Hematopoietic multipotent progenitor cell treated with erythropoietin and hydrocortisone succinate and interleukin-3 and kit ligand, for 8 days (in vitro differentiated cells): ENCODE data around the gene ECHDC1.
"Not testable (repeated sequence)": the region's sequence is repeated elsewhere in the genome, so short reads cannot be mapped to it uniquely, and the experiment has no call there.

ENCODE experiments used
- DNase-seq: peaks from one replicate; pipeline ENCODE4 v3.0.0-alpha.2; 2015

Gene ECHDC1, protein sequence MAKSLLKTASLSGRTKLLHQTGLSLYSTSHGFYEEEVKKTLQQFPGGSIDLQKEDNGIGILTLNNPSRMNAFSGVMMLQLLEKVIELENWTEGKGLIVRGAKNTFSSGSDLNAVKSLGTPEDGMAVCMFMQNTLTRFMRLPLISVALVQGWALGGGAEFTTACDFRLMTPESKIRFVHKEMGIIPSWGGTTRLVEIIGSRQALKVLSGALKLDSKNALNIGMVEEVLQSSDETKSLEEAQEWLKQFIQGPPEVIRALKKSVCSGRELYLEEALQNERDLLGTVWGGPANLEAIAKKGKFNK

DNA sequence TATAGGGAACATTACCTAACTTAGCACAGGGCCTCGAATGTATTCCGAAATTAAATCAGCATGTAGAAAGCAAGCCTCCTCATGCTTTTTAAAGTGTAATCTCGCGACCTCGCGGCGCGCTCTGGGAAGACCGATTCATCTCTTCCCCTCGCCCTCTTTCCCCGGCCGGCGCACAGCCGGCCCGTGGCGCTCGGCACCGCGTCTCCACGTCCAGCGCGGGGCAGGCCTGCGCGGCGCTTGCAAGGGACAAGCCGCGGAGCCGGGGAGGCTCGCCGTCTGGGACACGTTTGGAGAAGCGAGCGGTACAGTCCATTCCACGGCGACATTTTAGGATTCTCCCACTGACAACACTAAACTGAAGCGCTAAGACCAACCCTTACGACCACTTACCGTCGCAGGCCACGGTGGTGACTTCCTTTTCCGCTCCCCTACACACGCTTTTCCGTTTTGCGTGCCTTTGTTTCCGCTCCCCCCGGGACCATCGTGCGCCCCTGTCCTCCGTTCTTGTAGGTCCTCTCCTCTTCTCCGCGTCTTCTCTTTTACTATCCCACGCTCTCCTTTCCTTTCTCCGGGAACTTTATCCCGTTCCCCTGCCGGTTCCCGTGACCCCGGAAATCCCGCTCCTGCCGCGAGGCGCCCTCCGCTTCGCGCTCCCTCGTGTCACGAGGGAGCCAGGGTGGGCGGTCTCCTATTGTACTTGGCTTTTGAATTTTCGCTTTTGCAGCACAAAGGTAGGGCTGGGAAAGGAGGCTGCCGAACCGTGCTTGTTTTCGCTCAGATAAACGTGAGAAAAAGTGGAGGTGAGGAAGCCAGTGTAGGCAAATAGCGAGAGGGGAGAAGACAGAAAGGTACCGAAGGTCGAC, at the start of gene ECHDC1:
ECHDC1 (minus strand) TSS at position 664 of the 863 bp plus-strand sequence. CDS start 12,581 bp downstream, outside the sequence.
- peak; percentile 85 for DNase-seq

GRCh38 chr6:127392301-127392700, 48.9 kb upstream of the ECHDC1 start:
- DNase-seq: no peak

GRCh38 chr6:127391094-127391953, 47.9 kb upstream of the ECHDC1 start:
- DNase-seq: no peak

- no peak for DNase-seq
Measured at GRCh38 chr6:127389706-127390105, 46.3 kb upstream of the ECHDC1 start.

DNA sequence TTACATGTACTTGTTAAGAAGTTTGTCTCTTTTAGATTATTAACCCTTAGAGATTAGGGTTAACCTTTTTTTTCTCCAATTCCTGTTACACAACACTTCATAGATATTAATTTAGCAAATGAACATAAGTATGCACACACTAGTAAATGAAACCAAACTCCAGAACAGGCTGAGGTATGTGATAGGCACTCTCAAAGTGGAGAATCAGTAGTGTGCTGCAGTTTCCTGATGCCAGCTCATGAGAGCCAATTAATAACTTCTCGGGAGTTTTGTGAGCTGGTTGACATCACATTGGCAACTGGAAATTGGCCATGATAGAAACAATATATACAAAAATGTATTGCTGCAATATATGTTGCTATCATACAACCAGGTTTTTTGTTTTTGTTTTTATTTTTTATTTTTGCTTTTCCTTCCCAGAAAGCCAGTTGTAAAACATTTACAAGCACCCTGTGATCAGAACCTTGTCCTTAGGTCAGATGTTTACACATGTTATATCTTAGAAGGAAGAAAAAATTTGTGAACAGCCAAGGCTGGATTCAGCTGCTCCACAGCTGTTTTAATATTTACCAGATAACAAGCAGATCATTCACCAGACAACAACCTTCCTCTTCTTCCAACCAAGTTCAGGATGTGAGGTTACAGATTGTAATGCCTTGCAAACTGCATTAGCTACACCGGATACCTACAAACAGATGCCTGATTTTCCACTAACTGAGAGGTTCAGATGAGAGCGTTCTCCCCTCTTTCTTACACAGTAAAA, 42.4 kb upstream of the ECHDC1 start:
- DNase-seq: no peak

- DNase-seq: not testable (repeated sequence)
Measured at GRCh38 chr6:127384848-127385247, 41.4 kb upstream of the ECHDC1 start.

- DNase-seq: no peak
Measured at GRCh38 chr6:127383988-127384387, 40.6 kb upstream of the ECHDC1 start.

DNA sequence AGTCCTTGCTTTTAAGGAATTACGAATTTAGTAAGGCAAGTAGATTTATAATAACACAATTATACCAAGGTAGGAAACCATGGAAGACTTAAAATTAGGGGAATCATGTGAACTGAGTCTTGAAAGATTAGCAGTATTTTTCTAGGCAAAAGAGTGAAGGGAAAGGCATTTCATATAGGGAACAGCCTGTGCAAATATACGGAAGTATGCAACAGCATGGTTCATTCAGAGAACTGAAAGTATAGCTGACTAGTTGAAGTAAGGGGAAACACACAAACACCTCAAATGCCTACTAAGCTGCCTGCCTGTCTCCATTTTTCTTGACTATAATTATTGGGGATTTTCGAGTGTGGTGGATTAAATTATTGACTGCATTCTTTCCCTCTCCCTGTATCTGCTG, 39.0 kb upstream of the ECHDC1 start:
- no peak for DNase-seq

GRCh38 chr6:127381384-127381783, 38.0 kb upstream of the ECHDC1 start:
- no peak for DNase-seq

DNA sequence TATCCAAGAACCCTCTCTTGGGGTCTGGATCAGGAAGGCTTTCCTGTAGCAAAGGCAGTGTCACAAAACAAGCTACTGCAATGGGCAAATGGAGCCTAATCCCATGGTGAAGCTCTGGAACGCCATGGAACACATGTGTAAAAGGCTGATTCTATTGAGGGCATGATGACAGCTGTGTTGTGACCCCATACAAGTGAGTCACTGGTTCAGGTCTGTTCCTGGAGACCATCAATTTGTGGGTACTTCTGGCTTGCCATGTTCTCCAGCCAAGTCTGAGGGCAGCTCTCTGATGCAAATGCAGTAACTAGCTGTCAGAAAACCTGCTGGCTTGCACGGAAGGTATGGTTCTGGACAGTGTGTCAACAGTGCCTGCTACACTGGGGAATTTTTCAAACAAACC, 33.3 kb upstream of the ECHDC1 start:
- no peak for DNase-seq

- DNase-seq: peak; percentile 19
Measured at GRCh38 chr6:127367023-127367375, 23.6 kb upstream of the ECHDC1 start.

GRCh38 chr6:127366282-127367022, 23.0 kb upstream of the ECHDC1 start:
- DNase-seq: no peak

- no peak for DNase-seq
Measured at GRCh38 chr6:127365874-127366273, 22.5 kb upstream of the ECHDC1 start.

- DNase-seq: no peak
Measured at GRCh38 chr6:127352524-127352923, 9.1 kb upstream of the ECHDC1 start.

- DNase-seq: no peak
Measured at GRCh38 chr6:127349980-127350379, 6.6 kb upstream of the ECHDC1 start.

DNA sequence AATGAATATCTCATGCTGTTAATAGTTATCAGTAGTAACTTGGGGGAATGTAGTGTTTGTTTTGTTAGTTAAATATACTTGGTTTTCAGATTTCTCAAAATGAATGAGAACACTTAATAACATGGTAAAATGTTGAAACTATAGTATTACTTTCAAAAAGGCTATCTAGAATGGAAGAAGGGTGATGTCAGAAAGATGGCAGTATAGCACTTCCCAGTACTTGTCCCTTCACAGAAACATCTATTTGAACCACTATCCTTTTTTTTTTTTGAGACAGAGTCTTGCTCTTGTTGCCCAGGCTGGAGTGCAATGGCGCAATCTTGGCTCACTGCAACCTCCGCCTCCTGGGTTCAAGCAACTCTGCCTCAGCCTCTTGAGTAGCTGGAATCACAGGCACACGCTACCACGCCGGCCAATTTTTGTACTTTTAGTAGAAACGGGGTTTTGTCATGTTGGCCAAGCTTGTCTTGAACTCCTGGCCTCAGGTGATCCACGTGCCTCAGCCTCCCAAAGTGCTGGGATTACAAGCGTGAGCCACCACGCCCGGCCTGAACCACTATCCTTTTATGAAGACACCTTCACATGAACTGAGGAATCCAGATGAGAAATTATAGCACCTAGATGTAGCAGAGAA, 4.7 kb upstream of the ECHDC1 start:
- DNase-seq: no peak

- DNase-seq: no peak
Measured at GRCh38 chr6:127347178-127347577, 3.8 kb upstream of the ECHDC1 start.

GRCh38 chr6:127345521-127345920, 2.1 kb upstream of the ECHDC1 start:
- DNase-seq: no peak

- peak; percentile 45 for DNase-seq
Measured at GRCh38 chr6:127343809-127344659, 625 bp upstream of the ECHDC1 start.

GRCh38 chr6:127342296-127342945, 988 bp downstream of the ECHDC1 start:
- peak; percentile 38 for DNase-seq
